Keratinocyte (primary cell): Measurements from ENCODE around the gene RAB3D. TPM values are rescaled to one million over a fixed set of nuclear protein-coding genes. Genes with fewer than 3 reads are reported as not detected.

Experiments used
- DNase-seq: peaks from one replicate; pipeline ENCODE4 v3.0.0-alpha.2; 2011; ENCODE audit warnings: low read depth, missing footprints, low spot score
- FAIRE-seq: peaks from 2 replicates; lab custom pipeline; 2011; peaks lifted over from hg19 to GRCh38; lab: Jason Lieb, UNC
- H2AFZ ChIP-seq: 2 replicates; pipeline ENCODE4 v1.6.0; 2012; ENCODE audit warnings: low read length, control low read depth, inconsistent platforms; ENCODE audit not compliant: control insufficient read depth
- H3K27ac ChIP-seq: 2 replicates; pipeline ENCODE4 v1.5.1; 2011; ENCODE audit warnings: low read length; ENCODE audit not compliant: control insufficient read depth, insufficient read depth
- H3K27me3 ChIP-seq: 3 replicates; pipeline ENCODE4 v1.6.0; 2011; ENCODE audit warnings: low read length; ENCODE audit not compliant: control insufficient read depth, insufficient read depth; ENCODE audit errors: extremely low read depth
- H3K36me3 ChIP-seq, 2 experiments: 2 replicates in 1 of 2; 3 replicates in 1 of 2; pipeline ENCODE4 v1.5.1; 2011; ENCODE audit warnings: low read length in 2 of 2, mild to moderate bottlenecking in 1 of 2; ENCODE audit not compliant: control insufficient read depth in 2 of 2, insufficient read depth in 2 of 2; ENCODE audit errors: extremely low read depth in 1 of 2
- H3K4me1 ChIP-seq: 3 replicates; pipeline ENCODE4 v1.5.1; 2011; ENCODE audit warnings: low read length; ENCODE audit not compliant: control insufficient read depth, insufficient read depth; ENCODE audit errors: extremely low read depth
- H3K4me2 ChIP-seq: 3 replicates; pipeline ENCODE4 v1.6.0; 2011; ENCODE audit warnings: low read depth, low read length; ENCODE audit not compliant: control insufficient read depth, insufficient read depth; ENCODE audit errors: extremely low read depth
- H3K4me3 ChIP-seq, 3 experiments: fragments of 200-600 bp in 1 of 3; sonication (generic) in 1 of 3; 2 replicates in 2 of 3; 3 replicates in 1 of 3; pipeline ENCODE4 v1.5.1; 2011 to 2016; ENCODE audit warnings: low read length in 3 of 3, mild to moderate bottlenecking in 3 of 3, control low read depth in 2 of 3, inconsistent platforms in 1 of 3, low read depth in 1 of 3, mixed read lengths in 1 of 3, mixed run types in 1 of 3, moderate library complexity in 1 of 3; ENCODE audit not compliant: control insufficient read depth in 2 of 3, insufficient read depth in 2 of 3; ENCODE audit errors: extremely low read depth in 1 of 3
- H3K79me2 ChIP-seq: 2 replicates; pipeline ENCODE4 v1.6.0; 2012; ENCODE audit warnings: low read length; ENCODE audit not compliant: control insufficient read depth, insufficient read depth
- H3K9ac ChIP-seq: 3 replicates; pipeline ENCODE4 v1.6.0; 2011; ENCODE audit warnings: low read length; ENCODE audit not compliant: control insufficient read depth, insufficient read depth; ENCODE audit errors: extremely low read depth
- H3K9me1 ChIP-seq: 3 replicates; pipeline ENCODE4 v1.6.0; 2011; ENCODE audit warnings: low read length; ENCODE audit not compliant: control insufficient read depth, insufficient read depth; ENCODE audit errors: extremely low read depth
- H3K9me3 ChIP-seq: 2 replicates; pipeline ENCODE4 v1.5.1; 2012; ENCODE audit warnings: low read depth, low read length; ENCODE audit not compliant: control insufficient read depth
- H4K20me1 ChIP-seq: 3 replicates; pipeline ENCODE4 v1.6.0; 2011; ENCODE audit warnings: low read length; ENCODE audit not compliant: control insufficient read depth, insufficient read depth; ENCODE audit errors: extremely low read depth
- CTCF ChIP-seq, 3 experiments: IDR thresholded peaks in 1 of 3; conservative IDR thresholded peaks in 1 of 3; optimal IDR thresholded peaks in 1 of 3; 2 replicates in 2 of 3; 3 replicates in 1 of 3; pipeline versions ENCODE3 to v1.5.1; 2011; ENCODE audit warnings: low read length in 3 of 3, mild to moderate bottlenecking in 3 of 3, moderate library complexity in 2 of 3, control low read depth in 1 of 3, inconsistent platforms in 1 of 3; ENCODE audit not compliant: insufficient read depth in 2 of 3; ENCODE audit errors: extremely low read depth in 1 of 3
- EZH2 ChIP-seq: IDR thresholded peaks from one replicate; pipeline ENCODE4 v1.6.1; 2012; ENCODE audit warnings: inconsistent platforms, mild to moderate bottlenecking, low read length, moderate library complexity
- dilution Hi-C: fragments of 300-500 bp; cut with MboI; formaldehyde crosslinking; loops from one replicate; pipeline ENCODE4 v1.7.0; 2020; ENCODE audit warnings: low sequenced_read_pairs; ENCODE audit not compliant: extremely low pct_ligation_motif_present
- polyA plus RNA-seq, 5 experiments: library from polyadenylated mRNA; depleted of rRNA in 3 of 5; stranded (reverse) in 3 of 5; stranded (forward) in 1 of 5; unstranded in 1 of 5; fragments of >200 nt; gene quantifications; 1 replicate in 1 of 5; 2 replicates in 3 of 5; 3 replicates in 1 of 5; pipeline versions ENCODE4 v1.2.1 to v1.2.3, GENCODE V29; 2011 to 2012; ENCODE audit warnings: missing spikeins in 2 of 5, low read depth in 1 of 5, low replicate concordance in 1 of 5

The RAB3D gene
- polyA plus RNA-seq, 1 donor (not counting 4 experiments of a cell fraction or from before 2014, with no cell fraction given), result 63.1 TPM

GRCh38 chr19:11364935-11365334, 25.5 kb upstream of the RAB3D start:
- TF ChIP-seq EZH2 (no peak), CTCF (optimal IDR thresholded peaks at IDR 0.05 in 1 of 3, IDR thresholded peaks at IDR 0.05 in 1 of 3, conservative IDR thresholded peaks at IDR 0.05 in 1 of 3; ENCODE audit: extremely low read depth in 1 of 3, insufficient read depth in 2 of 3, low read length in 3 of 3) (no peak)
- Histone ChIP-seq H2AFZ (no peak overlapping the region), H3K36me3 (peaks cover 0 to 5% of the 10 kb centered on the region in 2 experiments), H3K79me2 (no peaks in the 10 kb centered on the region), H3K4me3 (no peak overlapping the region), H3K27me3 (no peaks in the 10 kb centered on the region), H3K9me1 (no peaks in the 10 kb centered on the region), H3K9ac (no peak overlapping the region), H3K4me1 (no peaks in the 10 kb centered on the region), H3K4me2 (no peak overlapping the region), H3K9me3 (no peaks in the 10 kb centered on the region), H3K27ac (no peak overlapping the region), H4K20me1 (no peaks in the 10 kb centered on the region)
- DNase-seq, result no peak
- dilution Hi-C loops, result no loop called here
- no peak for FAIRE-seq

DNA sequence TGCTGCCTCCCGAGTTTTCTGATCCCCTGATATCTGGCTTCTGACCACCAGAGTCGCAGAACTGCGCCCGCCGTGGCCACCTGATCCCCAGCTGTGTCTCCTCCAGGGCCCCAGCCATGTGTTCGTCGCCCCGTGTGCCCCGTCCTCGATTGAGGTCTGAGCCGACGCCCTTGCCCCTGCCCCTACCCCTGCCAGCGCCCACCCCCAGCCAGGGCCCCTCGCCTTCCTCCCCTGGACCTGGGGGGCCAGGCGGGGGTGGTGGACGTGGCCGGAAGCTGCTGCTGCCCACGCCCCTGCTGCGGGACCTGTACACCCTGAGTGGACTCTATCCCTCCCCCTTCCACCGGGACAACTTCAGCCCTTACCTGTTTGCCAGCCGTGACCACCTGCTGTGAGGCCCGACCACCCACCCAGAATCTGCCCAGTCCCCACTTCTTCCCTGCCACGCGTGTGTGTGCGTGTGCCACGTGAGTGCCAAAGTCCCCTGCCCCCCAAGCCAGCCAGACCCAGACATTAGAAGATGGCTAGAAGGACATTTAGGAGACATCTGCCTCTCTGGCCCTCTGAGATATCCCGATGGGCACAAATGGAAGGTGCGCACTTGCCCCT, 24.9 kb upstream of the RAB3D start:
- no peak for FAIRE-seq
- Histone ChIP-seq H3K4me3 (no peak overlapping the region), H3K27me3 (no peaks in the 10 kb centered on the region), H3K9me1 (no peaks in the 10 kb centered on the region), H2AFZ (no peak overlapping the region), H3K9me3 (no peaks in the 10 kb centered on the region), H3K36me3 (peaks cover 0 to 5% of the 10 kb centered on the region in 2 experiments), H3K27ac (no peak overlapping the region), H3K79me2 (no peaks in the 10 kb centered on the region), H3K4me1 (peaks cover 2% of the 10 kb centered on the region), H4K20me1 (no peaks in the 10 kb centered on the region), H3K4me2 (no peak overlapping the region), H3K9ac (no peak overlapping the region)
- no peak for TF ChIP-seq CTCF (optimal IDR thresholded peaks at IDR 0.05 in 1 of 3, IDR thresholded peaks at IDR 0.05 in 1 of 3, conservative IDR thresholded peaks at IDR 0.05 in 1 of 3; ENCODE audit: extremely low read depth in 1 of 3, insufficient read depth in 2 of 3, low read length in 3 of 3)
- no peak for TF ChIP-seq EZH2
- dilution Hi-C loops, result no loop called here
- DNase-seq, result no peak
